CD4-positive, alpha-beta T cell treated with Interleukin-6 at 100 ng/mL for 8 hours (primary cell): Measurements from ENCODE around the gene ATG101.

Experiments
- DNase-seq: peaks from one replicate; pipeline ENCODE4 v3.0.0-alpha.2; 2020; ENCODE audit warnings: mixed read lengths, low spot score

ATG101 gene

GRCh38 chr12:52069327-52070184, at the start of gene ATG101:
Gene ATG101, plus strand, starts transcription at chr12:52069978. Its CDS starts 3,673 bp downstream, at chr12:52073651.
- DNase-seq: peak; percentile 88

GRCh38 chr12:52020539-52021336, 49.0 kb upstream of the ATG101 start:
- peak; percentile 64 for DNase-seq

- DNase-seq: no peak
These were observed 47.0 kb upstream of the ATG101 start for GRCh38 chr12:52022841-52023181.

GRCh38 chr12:52023182-52023975, 46.4 kb upstream of the ATG101 start:
- peak; percentile 89 for DNase-seq

GRCh38 chr12:52023976-52024688, 45.6 kb upstream of the ATG101 start:
- DNase-seq: no peak

- DNase-seq: peak; percentile 71
These were observed 44.9 kb upstream of the ATG101 start for GRCh38 chr12:52024845-52025230.

- DNase-seq: no peak
These were observed 43.5 kb upstream of the ATG101 start for GRCh38 chr12:52026263-52026662.

- no peak for DNase-seq
These were observed 42.5 kb upstream of the ATG101 start for GRCh38 chr12:52027085-52027843.

GRCh38 chr12:52029685-52030084, 40.1 kb upstream of the ATG101 start:
- DNase-seq: no peak

GRCh38 chr12:52032446-52032803, 37.4 kb upstream of the ATG101 start:
- no peak for DNase-seq

- peak; percentile 87 for DNase-seq
These were observed 36.9 kb upstream of the ATG101 start for GRCh38 chr12:52032804-52033445.

- no peak for DNase-seq
These were observed 36.2 kb upstream of the ATG101 start for GRCh38 chr12:52033446-52034140.

GRCh38 chr12:52035190-52035589, 34.6 kb upstream of the ATG101 start:
- no peak for DNase-seq

- DNase-seq: no peak
These were observed 33.9 kb upstream of the ATG101 start for GRCh38 chr12:52035926-52036325.

- DNase-seq: peak; percentile 76
These were observed 33.1 kb upstream of the ATG101 start for GRCh38 chr12:52036587-52037171.

GRCh38 chr12:52037248-52037861, 32.4 kb upstream of the ATG101 start:
- DNase-seq: no peak

GRCh38 chr12:52038447-52038846, 31.3 kb upstream of the ATG101 start:
- no peak for DNase-seq

- DNase-seq: no peak
These were observed 28.7 kb upstream of the ATG101 start for GRCh38 chr12:52041035-52041434.

- DNase-seq: peak; percentile 38
These were observed 28.1 kb upstream of the ATG101 start for GRCh38 chr12:52041695-52042123.
